Endothelial cell (in vitro differentiated cells): ENCODE results near the gene PPA2. TPM values are rescaled to one million over a fixed set of nuclear protein-coding genes. Genes with fewer than 3 reads are reported as not detected.

Experiments used
- DNase-seq: peaks from one replicate; pipeline ENCODE4 v3.0.0; 2021; ENCODE audit warnings: low spot score
- H3K27ac Mint-ChIP-seq: one replicate; pipeline ENCODE4 v1.8.0; 2021; ENCODE audit warnings: mixed read lengths, inconsistent platforms; ENCODE audit not compliant: unreplicated experiment
- H3K27me3 Mint-ChIP-seq: one replicate; pipeline ENCODE4 v1.8.0; 2021; ENCODE audit warnings: mild to moderate bottlenecking, moderate library complexity, mixed read lengths, inconsistent platforms; ENCODE audit not compliant: unreplicated experiment
- H3K36me3 Mint-ChIP-seq: one replicate; pipeline ENCODE4 v1.8.0; 2021; ENCODE audit warnings: mild to moderate bottlenecking, low read depth, mixed read lengths, inconsistent platforms; ENCODE audit not compliant: unreplicated experiment
- H3K4me1 Mint-ChIP-seq: one replicate; pipeline ENCODE4 v1.8.0; 2021; ENCODE audit warnings: mild to moderate bottlenecking, mixed read lengths, inconsistent platforms; ENCODE audit not compliant: unreplicated experiment
- H3K4me3 Mint-ChIP-seq: one replicate; pipeline ENCODE4 v1.8.0; 2021; ENCODE audit warnings: mild to moderate bottlenecking, mixed read lengths, inconsistent platforms; ENCODE audit not compliant: unreplicated experiment
- H3K9me3 Mint-ChIP-seq: one replicate; pipeline ENCODE4 v1.8.0; 2021; ENCODE audit warnings: mixed read lengths, inconsistent platforms; ENCODE audit not compliant: unreplicated experiment
- total RNA-seq: library from RNA; stranded (reverse); fragmentation: NEBNext Ultra II Directional; extraction: Animal tissue kit (Norgen Biotek cat#: 25700); gene quantifications from one replicate; pipeline ENCODE4 v1.2.1, GENCODE V29; 2021; ENCODE audit not compliant: unreplicated experiment
- TF ChIP-seq, protein P1 (sequence below): fragments of 200-600 bp; sonication (generic); IDR thresholded peaks from one replicate; pipeline ENCODE4 v1.5.0; 2021; ENCODE audit warnings: antibody characterized with exemption; ENCODE audit not compliant: unreplicated experiment

Gene PPA2
- total RNA-seq, 1 donor from 2014 or later, result 45.5 TPM

DNA sequence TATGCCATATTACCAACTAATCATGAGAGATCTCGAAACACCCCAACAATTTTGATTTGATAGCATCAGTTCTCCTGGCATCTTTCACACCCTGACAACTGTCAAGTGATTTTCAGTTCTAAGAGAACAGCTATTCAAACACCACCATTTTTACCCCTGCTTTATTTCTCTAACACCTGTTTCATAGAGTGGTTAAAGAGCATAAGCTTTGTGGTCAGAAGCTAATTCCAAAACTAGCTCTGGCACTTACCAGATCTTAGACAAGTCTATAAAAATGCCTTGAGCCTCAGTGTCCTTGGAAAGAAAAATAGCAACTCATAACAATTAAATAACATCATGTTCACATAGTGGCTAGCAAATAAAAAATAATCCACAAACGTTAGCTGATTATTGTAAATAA lies 17.9 kb downstream of the PPA2 start:
- no peak for DNase-seq
- Mint-ChIP-seq H3K36me3 (no peaks in the 10 kb centered on the region), H3K27ac (no peak overlapping the region), H3K27me3 (no peaks in the 10 kb centered on the region), H3K4me1 (peaks cover 32% of the 10 kb centered on the region), H3K9me3 (no peaks in the 10 kb centered on the region), H3K4me3 (no peak overlapping the region)
- TF ChIP-seq, protein P1, sequence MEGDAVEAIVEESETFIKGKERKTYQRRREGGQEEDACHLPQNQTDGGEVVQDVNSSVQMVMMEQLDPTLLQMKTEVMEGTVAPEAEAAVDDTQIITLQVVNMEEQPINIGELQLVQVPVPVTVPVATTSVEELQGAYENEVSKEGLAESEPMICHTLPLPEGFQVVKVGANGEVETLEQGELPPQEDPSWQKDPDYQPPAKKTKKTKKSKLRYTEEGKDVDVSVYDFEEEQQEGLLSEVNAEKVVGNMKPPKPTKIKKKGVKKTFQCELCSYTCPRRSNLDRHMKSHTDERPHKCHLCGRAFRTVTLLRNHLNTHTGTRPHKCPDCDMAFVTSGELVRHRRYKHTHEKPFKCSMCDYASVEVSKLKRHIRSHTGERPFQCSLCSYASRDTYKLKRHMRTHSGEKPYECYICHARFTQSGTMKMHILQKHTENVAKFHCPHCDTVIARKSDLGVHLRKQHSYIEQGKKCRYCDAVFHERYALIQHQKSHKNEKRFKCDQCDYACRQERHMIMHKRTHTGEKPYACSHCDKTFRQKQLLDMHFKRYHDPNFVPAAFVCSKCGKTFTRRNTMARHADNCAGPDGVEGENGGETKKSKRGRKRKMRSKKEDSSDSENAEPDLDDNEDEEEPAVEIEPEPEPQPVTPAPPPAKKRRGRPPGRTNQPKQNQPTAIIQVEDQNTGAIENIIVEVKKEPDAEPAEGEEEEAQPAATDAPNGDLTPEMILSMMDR, result no peak

DNA sequence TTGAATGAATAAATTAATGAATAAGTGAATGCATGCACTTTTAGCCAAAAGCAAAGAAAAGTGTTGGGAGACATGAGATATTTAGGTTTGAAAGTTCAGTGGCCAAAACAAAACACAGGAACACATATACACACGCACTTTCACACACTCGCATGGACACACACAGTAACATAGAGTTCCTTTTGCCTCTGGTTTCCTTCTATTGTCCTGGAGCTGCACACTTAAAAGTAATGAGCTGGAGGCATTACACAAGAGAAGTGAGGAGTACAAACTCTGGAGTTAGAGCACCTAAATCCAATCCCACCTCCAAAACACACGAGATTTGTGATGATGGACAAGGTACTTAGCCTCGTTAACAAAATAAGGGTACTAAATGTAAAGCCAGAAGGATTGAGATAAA lies 18.7 kb downstream of the PPA2 start:
- Mint-ChIP-seq H3K4me1 (peaks cover 28% of the 10 kb centered on the region), H3K27ac (peak overlapping the region; percentile 86), H3K4me3 (no peak overlapping the region), H3K9me3 (no peaks in the 10 kb centered on the region), H3K27me3 (no peaks in the 10 kb centered on the region), H3K36me3 (no peaks in the 10 kb centered on the region)
- TF ChIP-seq, protein P1, result no peak
- DNase-seq, result no peak

DNA sequence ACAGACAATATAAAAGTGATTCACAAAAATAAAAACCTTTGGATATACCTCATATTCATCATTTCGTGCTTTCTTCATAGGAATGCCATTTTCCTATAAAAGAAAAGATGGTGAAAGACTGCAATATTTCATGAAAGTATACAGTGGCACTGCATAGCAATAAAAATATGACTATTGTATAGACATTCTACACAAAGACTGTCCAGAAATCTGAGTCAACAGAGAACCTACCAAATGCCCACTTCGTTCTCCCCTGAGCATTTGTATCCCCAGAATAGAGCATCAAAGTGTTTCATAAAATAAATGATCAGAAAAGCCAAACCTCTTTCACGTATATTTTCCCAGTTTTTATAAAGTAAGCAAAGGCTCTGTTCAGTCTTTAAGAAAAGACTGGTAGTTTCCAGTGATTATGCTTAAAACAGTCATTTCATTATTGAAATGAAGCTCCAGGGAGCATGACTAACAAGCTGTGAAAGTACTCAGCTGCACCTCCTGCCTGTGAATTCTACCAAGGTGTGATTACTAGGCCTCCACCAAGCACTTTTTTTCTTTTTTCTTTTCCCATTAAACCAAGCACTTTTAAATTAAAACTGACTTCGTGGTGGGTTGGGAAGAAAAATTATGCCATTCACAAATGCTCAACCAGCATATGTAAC lies 20.2 kb downstream of the PPA2 start:
- no peak for DNase-seq
- Mint-ChIP-seq H3K4me1 (peaks cover 28% of the 10 kb centered on the region), H3K36me3 (no peaks in the 10 kb centered on the region), H3K4me3 (no peak overlapping the region), H3K9me3 (no peaks in the 10 kb centered on the region), H3K27ac (no peak overlapping the region), H3K27me3 (no peaks in the 10 kb centered on the region)
- TF ChIP-seq, protein P1, result no peak

DNA sequence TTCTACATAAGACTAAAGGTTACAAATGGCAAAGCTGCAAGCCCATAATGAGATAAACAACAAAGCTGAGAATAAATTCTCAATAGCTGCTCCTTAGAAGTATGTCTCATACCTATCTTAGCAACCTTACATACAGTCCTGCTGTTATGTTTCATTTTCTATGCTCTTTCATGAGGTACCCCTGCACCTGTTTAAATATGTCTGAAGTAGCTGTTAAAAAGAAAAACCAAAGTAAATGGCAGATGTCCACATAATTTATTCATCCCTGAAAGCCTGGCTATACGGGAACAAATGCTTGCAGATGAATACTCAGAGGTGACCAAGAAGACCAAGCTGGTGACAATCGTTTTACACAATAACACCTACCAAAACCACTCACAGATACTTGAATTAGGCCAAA lies 22.5 kb downstream of the PPA2 start:
- no peak for DNase-seq
- TF ChIP-seq, protein P1, result no peak
- Mint-ChIP-seq H3K27me3 (no peaks in the 10 kb centered on the region), H3K9me3 (no peaks in the 10 kb centered on the region), H3K27ac (no peak overlapping the region), H3K4me3 (no peak overlapping the region), H3K36me3 (no peaks in the 10 kb centered on the region), H3K4me1 (peaks cover 28% of the 10 kb centered on the region)

DNA sequence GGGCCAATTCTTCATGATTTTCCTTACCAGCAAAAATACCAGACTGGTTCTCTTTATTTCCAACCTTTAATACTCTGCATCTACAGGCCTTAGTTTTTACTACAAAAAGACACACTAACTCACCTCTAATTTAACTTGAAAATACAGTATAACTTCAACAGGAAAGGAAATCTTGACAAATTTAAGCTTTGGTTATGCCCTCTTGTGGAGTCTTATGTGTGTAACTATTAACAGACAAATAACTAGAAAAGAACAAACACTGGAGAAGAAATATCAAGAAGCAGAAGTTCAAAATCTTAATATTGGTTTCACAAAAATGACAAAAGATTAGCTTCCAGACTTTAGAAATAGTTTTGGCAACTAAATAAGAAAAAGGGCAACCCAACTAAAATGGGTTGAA lies 33.0 kb downstream of the PPA2 start:
- H3K27ac Mint-ChIP-seq, result no peak overlapping the region
- TF ChIP-seq, protein P1, result no peak
- no peaks in the 10 kb centered on the region for H3K27me3 Mint-ChIP-seq
- no peaks in the 10 kb centered on the region for H3K9me3 Mint-ChIP-seq
- H3K36me3 Mint-ChIP-seq, result peaks cover 5% of the 10 kb centered on the region
- no peak for DNase-seq
- no peak overlapping the region for H3K4me3 Mint-ChIP-seq
- no peaks in the 10 kb centered on the region for H3K4me1 Mint-ChIP-seq
